NCI-H2196 treated with DMSO at 0.1 percent for 48 hours (cell line): ENCODE results near the gene MOXD1.

ENCODE experiments used
- DNase-seq: peaks from one replicate; lab custom pipeline; 2025; ENCODE audit not compliant: unreplicated experiment; lab: John Stamatoyannopoulos, UW

MOXD1 gene

GRCh38 chr6:132246632-132247270, 154.5 kb downstream of the MOXD1 start:
- DNase-seq = no peak

GRCh38 chr6:132246120-132246617, 155.1 kb downstream of the MOXD1 start:
- DNase-seq = no peak
